Fibroblast of lung (primary cell): Measurements from ENCODE around the gene ZBTB4. TPM values are rescaled to one million over a fixed set of nuclear protein-coding genes. Genes with fewer than 3 reads are reported as not detected.

Experiments
- DNase-seq, 2 donors: peaks; one replicate each; pipeline versions ENCODE4 v3.0.0 to v3.0.0-alpha.2; 2010; ENCODE audit warnings: low read depth in 2 of 2
- H2AFZ ChIP-seq: 2 replicates; pipeline ENCODE4 v1.5.1; 2012; ENCODE audit warnings: low read length, control low read depth, inconsistent platforms
- H3K27ac ChIP-seq: 2 replicates; pipeline ENCODE4 v1.5.1; 2011; ENCODE audit warnings: low read length, control low read depth; ENCODE audit not compliant: insufficient read depth
- H3K27me3 ChIP-seq: 2 replicates; pipeline ENCODE4 v1.5.1; 2011; ENCODE audit warnings: mild to moderate bottlenecking, low read length; ENCODE audit not compliant: control insufficient read depth, insufficient read depth
- H3K36me3 ChIP-seq: 2 replicates; pipeline ENCODE4 v1.5.1; 2011; ENCODE audit warnings: low read length; ENCODE audit not compliant: control insufficient read depth, insufficient read depth
- H3K4me1 ChIP-seq: 2 replicates; pipeline ENCODE4 v1.5.1; 2011; ENCODE audit warnings: low read length; ENCODE audit not compliant: control insufficient read depth, insufficient read depth; ENCODE audit errors: extremely low read depth
- H3K4me2 ChIP-seq: 2 replicates; pipeline ENCODE4 v1.5.1; 2011; ENCODE audit warnings: low read length, control low read depth; ENCODE audit not compliant: insufficient read depth; ENCODE audit errors: extremely low read depth
- H3K4me3 ChIP-seq, 4 experiments: fragments of 200-600 bp in 1 of 4; sonication (generic) in 1 of 4; replicated peaks in 1 of 4; 2 replicates each; pipeline ENCODE4 v1.5.1; 2011 to 2016; ENCODE audit warnings: low read length in 4 of 4, low read depth in 3 of 4, mild to moderate bottlenecking in 3 of 4, control low read depth in 2 of 4, inconsistent platforms in 1 of 4, mixed read lengths in 1 of 4; ENCODE audit not compliant: insufficient read depth in 1 of 4; ENCODE audit errors: control extremely low read depth in 1 of 4
- H3K79me2 ChIP-seq: 2 replicates; pipeline ENCODE4 v1.5.1; 2012; ENCODE audit warnings: mild to moderate bottlenecking, low read length, inconsistent platforms; ENCODE audit not compliant: control insufficient read depth, insufficient read depth
- H3K9ac ChIP-seq: 2 replicates; pipeline ENCODE4 v1.5.1; 2011; ENCODE audit warnings: mild to moderate bottlenecking, low read length, control low read depth; ENCODE audit not compliant: insufficient read depth
- H3K9me3 ChIP-seq: 2 replicates; pipeline ENCODE4 v1.5.1; 2012; ENCODE audit warnings: low read depth, low read length; ENCODE audit not compliant: control insufficient read depth, insufficient read depth
- H4K20me1 ChIP-seq: 2 replicates; pipeline ENCODE4 v1.5.1; 2011; ENCODE audit warnings: low read length; ENCODE audit not compliant: control insufficient read depth, insufficient read depth; ENCODE audit errors: extremely low read depth
- CTCF ChIP-seq, 2 donors: IDR thresholded peaks in 1 of 2; conservative IDR thresholded peaks in 1 of 2; 1 replicate in 1 of 2; 2 replicates in 1 of 2; pipeline ENCODE4 v1.5.1; 2011 to 2012; ENCODE audit warnings: low read length in 2 of 2, control low read depth in 1 of 2, inconsistent platforms in 1 of 2, low read depth in 1 of 2, mild to moderate bottlenecking in 1 of 2
- EZH2 ChIP-seq: IDR thresholded peaks from 2 replicates; pipeline ENCODE4 v1.5.1; 2012; ENCODE audit warnings: low read length, control low read depth, mild to moderate bottlenecking; ENCODE audit errors: missing control alignments
- polyA plus RNA-seq, 2 donors: library from polyadenylated mRNA; depleted of rRNA in 1 of 2; stranded (reverse) in 1 of 2; unstranded in 1 of 2; fragments of >200 nt; gene quantifications; 2 replicates each; pipeline ENCODE4 v1.2.1, GENCODE V29; 2011 to 2012; ENCODE audit warnings: missing spikeins in 1 of 2
- total RNA-seq: library from RNA; depleted of rRNA; stranded (reverse); fragments of >200 nt; gene quantifications from 2 replicates; pipeline ENCODE4 v1.2.1, GENCODE V29; 2014

Gene ZBTB4
- total and polyA plus RNA-seq, 2 donors (not counting 1 experiment from before 2014, with no cell fraction given), result 21.3 to 29.9 TPM

- Histone ChIP-seq H3K4me1 (peaks cover 13% of the 10 kb centered on the region), H3K79me2 (no peaks in the 10 kb centered on the region), H3K4me2 (no peak overlapping the region), H3K9ac (no peak overlapping the region), H4K20me1 (no peaks in the 10 kb centered on the region), H3K9me3 (no peaks in the 10 kb centered on the region), H3K4me3 (peak overlapping the region in 1 of 4 experiments; percentile 42), H2AFZ (no peak overlapping the region), H3K27me3 (peaks cover 25% of the 10 kb centered on the region), H3K36me3 (no peaks in the 10 kb centered on the region), H3K27ac (no peak overlapping the region)
- DNase-seq, result no peak
- TF ChIP-seq EZH2, result peak; percentile 91
- no peak for TF ChIP-seq CTCF (conservative IDR thresholded peaks at IDR 0.05 in 1 of 2, IDR thresholded peaks at IDR 0.05 in 1 of 2; ENCODE audit: low read depth in 1 of 2, low read length in 2 of 2)
Measured at GRCh38 chr17:7438656-7439460, 40.6 kb downstream of the ZBTB4 start.

- H3K79me2 ChIP-seq, result no peaks in the 10 kb centered on the region
- peaks cover 13% of the 10 kb centered on the region for H3K4me1 ChIP-seq
- no peak overlapping the region for H3K9ac ChIP-seq
- H3K27me3 ChIP-seq, result peaks cover 25% of the 10 kb centered on the region
- no peaks in the 10 kb centered on the region for H4K20me1 ChIP-seq
- H3K36me3 ChIP-seq, result no peaks in the 10 kb centered on the region
- no peak overlapping the region for H3K27ac ChIP-seq
- TF ChIP-seq CTCF (conservative IDR thresholded peaks at IDR 0.05 in 1 of 2, IDR thresholded peaks at IDR 0.05 in 1 of 2; ENCODE audit: low read depth in 1 of 2, low read length in 2 of 2), result no peak
- peak; percentile 60 for TF ChIP-seq EZH2
- H3K9me3 ChIP-seq, result no peaks in the 10 kb centered on the region
- peak overlapping the region in 1 of 4 experiments; percentile 42 for H3K4me3 ChIP-seq
- DNase-seq, result no peak
- no peak overlapping the region for H2AFZ ChIP-seq
- H3K4me2 ChIP-seq, result peak overlapping the region; percentile 9
Measured at GRCh38 chr17:7437950-7438614, 41.3 kb downstream of the ZBTB4 start.

DNA sequence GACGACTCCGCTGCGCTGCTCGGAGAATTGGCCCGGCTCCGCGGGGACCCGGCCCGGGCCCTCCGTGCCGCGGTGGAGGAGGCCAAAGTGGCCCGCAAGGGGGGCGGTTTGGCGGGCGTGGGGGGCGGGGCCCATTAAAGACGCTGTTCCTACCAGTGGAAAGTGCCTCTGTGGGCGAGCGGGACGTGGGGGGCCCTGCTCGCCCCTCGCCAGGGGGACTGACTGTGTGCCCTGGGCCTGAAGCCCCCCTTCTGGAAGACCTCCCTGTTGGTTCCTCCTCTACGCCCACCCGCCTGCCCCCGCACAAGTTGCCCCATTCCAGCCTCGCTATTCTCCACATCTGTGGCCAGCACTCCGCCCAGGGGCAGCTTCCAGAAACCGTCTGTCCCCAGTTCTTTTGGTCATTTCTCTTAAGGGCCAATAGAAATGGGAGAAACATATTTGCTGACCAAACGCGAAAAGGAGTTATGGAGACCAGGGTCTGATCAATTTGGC is 42.0 kb downstream of the ZBTB4 start:
- no peak for DNase-seq
- H3K4me2 ChIP-seq, result peak overlapping the region; percentile 75
- H3K4me3 ChIP-seq, result peak overlapping the region in 1 of 4 experiments; percentile 42
- peaks cover 13% of the 10 kb centered on the region for H3K4me1 ChIP-seq
- no peaks in the 10 kb centered on the region for H3K79me2 ChIP-seq
- H2AFZ ChIP-seq, result no peak overlapping the region
- H4K20me1 ChIP-seq, result no peaks in the 10 kb centered on the region
- no peaks in the 10 kb centered on the region for H3K9me3 ChIP-seq
- peaks cover 25% of the 10 kb centered on the region for H3K27me3 ChIP-seq
- no peak for TF ChIP-seq CTCF (conservative IDR thresholded peaks at IDR 0.05 in 1 of 2, IDR thresholded peaks at IDR 0.05 in 1 of 2; ENCODE audit: low read depth in 1 of 2, low read length in 2 of 2)
- no peak for TF ChIP-seq EZH2
- H3K9ac ChIP-seq, result no peak overlapping the region
- H3K36me3 ChIP-seq, result no peaks in the 10 kb centered on the region
- H3K27ac ChIP-seq, result no peak overlapping the region
